A549 (cell line): ENCODE results near the gene ATP2A2. TPM values are rescaled to one million over a fixed set of nuclear protein-coding genes. Genes with fewer than 3 reads are reported as not detected.

ENCODE experiments used
- ATAC-seq, 2 experiments: fragments of 200-7000 bp in 1 of 2; fragments of >200 bp in 1 of 2; cut with Nextera tagmentation in 1 of 2; cut with Tn5 transposase in 1 of 2; 3 replicates each; pipeline versions ENCODE4 v1.8.0 to v1.9.1; 2018 to 2020; ENCODE audit warnings: mild to moderate bottlenecking in 1 of 2, moderate library complexity in 1 of 2
- CTCF ChIA-PET: fragments of 300-600 bp; sonication (Branson Sonifier 250); formaldehyde crosslinking; extraction: SDS; loops from one replicate; lab custom pipeline; 2021; ENCODE audit warnings: antibody characterized with exemption, inconsistent platforms; lab: Yijun Ruan, JAX
- POLR2A ChIA-PET: fragments of 350-600 bp; formaldehyde crosslinking; extraction: SDS; loops from one replicate; lab custom pipeline; 2021; ENCODE audit warnings: antibody characterized with exemption, inconsistent platforms; lab: Yijun Ruan, JAX
- DNase-seq, 2 experiments: peaks; one replicate each; pipeline versions ENCODE4 v3.0.0 to v3.0.0-alpha.2; 2011 to 2016; ENCODE audit warnings: low read depth in 1 of 2, low spot score in 1 of 2
- FAIRE-seq: peaks from 2 replicates; lab custom pipeline; 2011; peaks lifted over from hg19 to GRCh38; lab: Jason Lieb, UNC
- H3K27ac ChIP-seq, 2 experiments: fragments of >200 bp; sonication (Bioruptor Twin); formaldehyde crosslinking; 3 replicates each; pipeline ENCODE4 v1.5.1; 2016 to 2017
- H3K4me1 ChIP-seq: fragments of >200 bp; sonication (Bioruptor Twin); formaldehyde crosslinking; 3 replicates; pipeline ENCODE4 v1.6.1; 2016
- H3K4me2 ChIP-seq: fragments of >200 bp; sonication (Bioruptor Twin); formaldehyde crosslinking; 3 replicates; pipeline ENCODE4 v1.6.1; 2016
- H3K4me3 ChIP-seq: fragments of >200 bp; sonication (Bioruptor Twin); formaldehyde crosslinking; 3 replicates; pipeline ENCODE4 v1.5.1; 2016
- H3K9me3 ChIP-seq: fragments of >200 bp; sonication (Bioruptor Twin); formaldehyde crosslinking; 3 replicates; pipeline ENCODE4 v1.6.1; 2016
- CHD4 ChIP-seq: fragments of 200-600 bp; sonication (generic); IDR thresholded peaks from 2 replicates; pipeline ENCODE4 v1.6.1; 2016; ENCODE audit warnings: antibody characterized with exemption, mild to moderate bottlenecking, borderline replicate concordance
- EP300 ChIP-seq, 2 experiments: fragments of >200 bp; sonication (Bioruptor Twin); formaldehyde crosslinking; IDR thresholded peaks; 2 replicates in 1 of 2; 3 replicates in 1 of 2; pipeline ENCODE4 v1.6.1; 2016 to 2017
- ESRRA ChIP-seq: fragments of 150-350 bp; IDR thresholded peaks from 2 replicates; pipeline ENCODE4 v1.6.1; 2014; ENCODE audit warnings: mild to moderate bottlenecking, low read length, borderline replicate concordance
- FOSB ChIP-seq: fragments of 250-450 bp; sonication (Bioruptor Pico); IDR thresholded peaks from 2 replicates; pipeline ENCODE4 v1.5.0; 2020; ENCODE audit warnings: mild to moderate bottlenecking, moderate library complexity
- FOSL2 ChIP-seq, 2 experiments: fragments of 450-650 bp in 1 of 2; fragments of >200 bp in 1 of 2; sonication (Bioruptor Twin) in 1 of 2; formaldehyde crosslinking; IDR thresholded peaks; 2 replicates each; pipeline versions ENCODE4 v1.5.0 to v1.6.1; 2016 to 2020; ENCODE audit warnings: mild to moderate bottlenecking in 1 of 2, moderate library complexity in 1 of 2
- GATA3 ChIP-seq: IDR thresholded peaks from 2 replicates; pipeline ENCODE4 v1.6.1; 2012; ENCODE audit warnings: borderline replicate concordance
- HOXB13 ChIP-seq: fragments of 250-450 bp; sonication (Bioruptor Pico); IDR thresholded peaks from 2 replicates; pipeline ENCODE4 v1.5.0; 2020; ENCODE audit warnings: low read depth, mild to moderate bottlenecking, moderate library complexity
- HOXB5 ChIP-seq: fragments of 250-450 bp; sonication (Bioruptor Pico); IDR thresholded peaks from 2 replicates; pipeline ENCODE4 v1.5.0; 2020; ENCODE audit warnings: mild to moderate bottlenecking, moderate library complexity
- JUN ChIP-seq, 2 experiments: fragments of >200 bp; sonication (Bioruptor Twin); formaldehyde crosslinking; IDR thresholded peaks; 2 replicates in 1 of 2; 3 replicates in 1 of 2; pipeline ENCODE4 v1.6.1; 2016 to 2017
- JUNB ChIP-seq: fragments of >200 bp; sonication (Bioruptor Twin); formaldehyde crosslinking; IDR thresholded peaks from 2 replicates; pipeline ENCODE4 v1.6.1; 2016
- MAFK ChIP-seq: fragments of 450-650 bp; IDR thresholded peaks from 2 replicates; pipeline ENCODE4 v1.6.1; 2014; ENCODE audit not compliant: partially characterized antibody
- MAX ChIP-seq: IDR thresholded peaks from 2 replicates; pipeline ENCODE4 v1.6.1; 2012
- PBX3 ChIP-seq: IDR thresholded peaks from 2 replicates; pipeline ENCODE4 v1.6.1; 2012
- PHF8 ChIP-seq: fragments of 200-600 bp; sonication (generic); IDR thresholded peaks from 2 replicates; pipeline ENCODE4 v1.6.1; 2016; ENCODE audit warnings: low read depth, mild to moderate bottlenecking, antibody characterized with exemption, moderate library complexity, borderline replicate concordance
- POLR2A ChIP-seq: IDR thresholded peaks from 2 replicates; pipeline ENCODE4 v1.6.1; 2012; ENCODE audit warnings: mild to moderate bottlenecking, low read length
- RAD21 ChIP-seq, 2 experiments: fragments of >200 bp in 1 of 2; sonication (Bioruptor Twin) in 1 of 2; formaldehyde crosslinking in 1 of 2; IDR thresholded peaks in 1 of 2; conservative IDR thresholded peaks in 1 of 2; 2 replicates in 1 of 2; 3 replicates in 1 of 2; pipeline ENCODE4 v1.6.1; 2012 to 2018; ENCODE audit warnings: inconsistent platforms in 1 of 2
- RARB ChIP-seq: fragments of 250-450 bp; sonication (Bioruptor Pico); IDR thresholded peaks from 2 replicates; pipeline ENCODE4 v1.8.0; 2021; ENCODE audit warnings: mild to moderate bottlenecking, moderate library complexity
- RCOR1 ChIP-seq: fragments of 150-350 bp; IDR thresholded peaks from 2 replicates; pipeline ENCODE4 v1.6.1; 2014; ENCODE audit warnings: antibody characterized with exemption, low read length, low read depth
- RFX5 ChIP-seq: fragments of 450-650 bp; IDR thresholded peaks from 2 replicates; pipeline ENCODE4 v1.7.1; 2014; ENCODE audit warnings: antibody characterized with exemption, mild to moderate bottlenecking, moderate library complexity
- SMC3 ChIP-seq: fragments of >200 bp; sonication (Bioruptor Twin); formaldehyde crosslinking; IDR thresholded peaks from 3 replicates; pipeline ENCODE4 v1.6.1; 2018; ENCODE audit warnings: inconsistent platforms
- SREBF2 ChIP-seq: fragments of 450-650 bp; IDR thresholded peaks from 2 replicates; pipeline ENCODE4 v1.6.1; 2014; ENCODE audit warnings: mild to moderate bottlenecking, moderate library complexity
- TFCP2L1 ChIP-seq: fragments of 250-450 bp; sonication (Bioruptor Pico); IDR thresholded peaks from 2 replicates; pipeline ENCODE4 v1.5.0; 2021; ENCODE audit warnings: mild to moderate bottlenecking
- USF2 ChIP-seq: fragments of 450-650 bp; IDR thresholded peaks from 2 replicates; pipeline ENCODE4 v1.6.1; 2014; ENCODE audit warnings: antibody characterized with exemption
- ZNF302 ChIP-seq: fragments of 250-450 bp; sonication (Bioruptor Pico); IDR thresholded peaks from 2 replicates; pipeline ENCODE4 v1.9.0; 2021; ENCODE audit warnings: inconsistent platforms, mild to moderate bottlenecking, moderate library complexity
- WGBS: methylation state at CpG from one replicate; pipeline ENCODE4 v1.1.6; 2017; ENCODE audit errors: missing lambda C conversion rate; 5-methylcytosine and 5-hydroxymethylcytosine counted together
- polyA plus RNA-seq, 4 experiments: library from polyadenylated mRNA; depleted of rRNA in 3 of 4; stranded (reverse); fragments of >200 nt; fragmentation: RNase III in 1 of 4; extraction: RNeasy Plus Mini Kit Qiagen cat#74134 plus additional on column Dnase treatment in 1 of 4; gene quantifications; 2 replicates in 3 of 4; 3 replicates in 1 of 4; pipeline ENCODE4 v1.2.3, GENCODE V29; 2011 to 2017
- TF ChIP-seq, protein P1 (sequence below): fragments of 250-450 bp; sonication (Bioruptor Pico); IDR thresholded peaks from 2 replicates; pipeline ENCODE4 v1.5.0; 2021; ENCODE audit warnings: mild to moderate bottlenecking, moderate library complexity, borderline replicate concordance
- TF ChIP-seq, protein P2 (sequence below): fragments of 250-450 bp; sonication (Bioruptor Pico); IDR thresholded peaks from 2 replicates; pipeline ENCODE4 v1.5.0; 2020; ENCODE audit warnings: low read depth, mild to moderate bottlenecking, moderate library complexity
- TF ChIP-seq, protein P3 (sequence below): IDR thresholded peaks from 2 replicates; pipeline ENCODE4 v1.6.1; 2012; ENCODE audit warnings: low read depth, borderline replicate concordance
- TF ChIP-seq, protein P4 (sequence below): fragments of 200-600 bp; sonication (generic); IDR thresholded peaks from 2 replicates; pipeline ENCODE4 v1.6.1; 2016; ENCODE audit warnings: antibody characterized with exemption, mild to moderate bottlenecking, moderate library complexity

Gene ATP2A2
- polyA plus RNA-seq, 2 of the 4 experiments (the other 2 are of a cell fraction): 342 to 415 TPM

DNA sequence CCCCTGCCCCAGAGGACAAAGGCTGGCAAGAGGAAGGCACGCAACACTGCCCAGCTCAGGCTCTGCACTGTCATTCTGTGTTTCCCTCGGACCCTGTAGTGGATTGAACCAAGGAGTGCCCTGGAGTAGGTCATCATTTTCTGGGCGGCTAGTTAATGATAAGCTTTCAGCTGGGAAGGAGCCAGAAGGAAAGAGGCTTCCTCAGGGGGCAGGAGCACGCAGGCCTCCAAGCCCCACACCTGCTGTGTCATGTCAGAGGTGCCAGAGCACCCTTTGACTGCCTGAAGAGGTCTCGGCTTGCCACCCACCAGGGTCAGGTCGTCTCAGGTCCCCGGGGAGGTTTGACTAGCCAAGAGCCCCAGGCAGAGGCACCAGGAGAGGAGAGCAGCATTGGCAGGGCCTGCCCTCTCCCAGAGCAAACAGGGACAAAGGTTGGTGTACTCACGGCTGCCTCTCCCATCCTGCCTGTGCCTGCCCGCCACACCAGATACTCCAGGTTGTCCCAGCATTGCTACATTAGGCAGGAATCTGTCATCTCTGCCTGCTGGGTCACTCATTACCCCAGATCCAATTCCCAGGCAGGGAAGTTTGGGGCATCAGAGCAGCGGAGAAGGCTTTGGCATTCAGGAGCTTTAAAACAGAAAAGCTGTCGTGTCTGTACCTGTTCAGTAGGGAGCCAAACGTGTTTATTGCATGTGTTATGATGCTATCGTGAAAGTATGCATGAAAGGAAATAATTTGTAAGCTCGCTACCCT lies 33.5 kb upstream of the ATP2A2 start (continued):
- TF ChIP-seq, protein P1, sequence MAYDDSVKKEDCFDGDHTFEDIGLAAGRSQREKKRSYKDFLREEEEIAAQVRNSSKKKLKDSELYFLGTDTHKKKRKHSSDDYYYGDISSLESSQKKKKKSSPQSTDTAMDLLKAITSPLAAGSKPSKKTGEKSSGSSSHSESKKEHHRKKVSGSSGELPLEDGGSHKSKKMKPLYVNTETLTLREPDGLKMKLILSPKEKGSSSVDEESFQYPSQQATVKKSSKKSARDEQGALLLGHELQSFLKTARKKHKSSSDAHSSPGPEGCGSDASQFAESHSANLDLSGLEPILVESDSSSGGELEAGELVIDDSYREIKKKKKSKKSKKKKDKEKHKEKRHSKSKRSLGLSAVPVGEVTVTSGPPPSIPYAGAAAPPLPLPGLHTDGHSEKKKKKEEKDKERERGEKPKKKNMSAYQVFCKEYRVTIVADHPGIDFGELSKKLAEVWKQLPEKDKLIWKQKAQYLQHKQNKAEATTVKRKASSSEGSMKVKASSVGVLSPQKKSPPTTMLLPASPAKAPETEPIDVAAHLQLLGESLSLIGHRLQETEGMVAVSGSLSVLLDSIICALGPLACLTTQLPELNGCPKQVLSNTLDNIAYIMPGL (CRISPR knock-in tag): no peak
- TF ChIP-seq GATA3: peak; percentile 88
- TF ChIP-seq EP300 (IDR thresholded peaks at IDR 0.05): peak; percentile 78 to 87; a peak in 4 of 5 replicates
- peak; percentile 51 for TF ChIP-seq POLR2A
- 0 out of 2 replicates have a peak, but pooled peaks have one; percentile 19 for TF ChIP-seq FOSL2 (IDR thresholded peaks at IDR 0.05)
- 0 out of 2 replicates have a peak, but pooled peaks have one; percentile 30 for TF ChIP-seq FOSL2 (CRISPR knock-in tag; IDR thresholded peaks at IDR 0.05)
- TF ChIP-seq HOXB13: 0 out of 2 replicates have a peak, but pooled peaks have one; percentile 9
- TF ChIP-seq JUNB: peak; percentile 63; the same call in 1 of the 2 replicates
- peak; percentile 54; the same call in 2 of the 3 replicates for TF ChIP-seq SMC3
- TF ChIP-seq, protein P2, sequence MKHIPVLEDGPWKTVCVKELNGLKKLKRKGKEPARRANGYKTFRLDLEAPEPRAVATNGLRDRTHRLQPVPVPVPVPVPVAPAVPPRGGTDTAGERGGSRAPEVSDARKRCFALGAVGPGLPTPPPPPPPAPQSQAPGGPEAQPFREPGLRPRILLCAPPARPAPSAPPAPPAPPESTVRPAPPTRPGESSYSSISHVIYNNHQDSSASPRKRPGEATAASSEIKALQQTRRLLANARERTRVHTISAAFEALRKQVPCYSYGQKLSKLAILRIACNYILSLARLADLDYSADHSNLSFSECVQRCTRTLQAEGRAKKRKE: no peak
- TF ChIP-seq, protein P3, sequence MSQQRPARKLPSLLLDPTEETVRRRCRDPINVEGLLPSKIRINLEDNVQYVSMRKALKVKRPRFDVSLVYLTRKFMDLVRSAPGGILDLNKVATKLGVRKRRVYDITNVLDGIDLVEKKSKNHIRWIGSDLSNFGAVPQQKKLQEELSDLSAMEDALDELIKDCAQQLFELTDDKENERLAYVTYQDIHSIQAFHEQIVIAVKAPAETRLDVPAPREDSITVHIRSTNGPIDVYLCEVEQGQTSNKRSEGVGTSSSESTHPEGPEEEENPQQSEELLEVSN: peak; percentile 18; the same call in 1 of the 2 replicates
- TF ChIP-seq ESRRA: peak; percentile 34; the same call in 1 of the 2 replicates
- TF ChIP-seq MAFK: peak; percentile 93
- no peak; the same call in 1 of the 2 replicates for TF ChIP-seq ZNF302 (CRISPR knock-in tag)
- TF ChIP-seq JUN (IDR thresholded peaks at IDR 0.05): peak; percentile 78 to 82

- DNase-seq (no peak), FAIRE-seq (no peak), ATAC-seq (peak; percentile 46 to 57)
- ChIA-PET POLR2A (interaction anchor here (1.1 to 2.1 kb wide), 8 partner anchors 9 to 139 kb away, joined by 3 to 40 read pairs (median 6); partner anchors contain the start of gene ATP2A2), CTCF (interaction anchor here (0.7 to 13.6 kb wide), 6 partner anchors 21 to 202 kb away, joined by 3 to 100 read pairs (median 8); partner anchors contain the start of genes ARPC3 and ATP2A2)
- Histone ChIP-seq H3K4me2 (peak overlapping the region; percentile 89), H3K9me3 (0 out of 3 replicates have a peak, but pooled peaks cover 2% of the 10 kb centered on the region), H3K27ac (peak overlapping the region; percentile 96 to 97), H3K4me3 (0 out of 3 replicates have a peak overlapping the region, but pooled peaks have one; percentile 3), H3K4me1 (peaks cover 82% of the 10 kb centered on the region)
- 7% methylated on average over 4 of the region's 4 CpGs for WGBS
- no peak for TF ChIP-seq PBX3
- no peak for TF ChIP-seq MAX
- 0 out of 2 replicates have a peak, but pooled peaks have one; percentile 72 for TF ChIP-seq FOSB
- TF ChIP-seq FOSL2 (IDR thresholded peaks at IDR 0.05): 0 out of 2 replicates have a peak, but pooled peaks have one; percentile 6
- no peak for TF ChIP-seq FOSL2 (CRISPR knock-in tag; IDR thresholded peaks at IDR 0.05)
- no peak for TF ChIP-seq CHD4
- TF ChIP-seq HOXB13: peak; percentile 59; the same call in 1 of the 2 replicates
- TF ChIP-seq, protein P4, sequence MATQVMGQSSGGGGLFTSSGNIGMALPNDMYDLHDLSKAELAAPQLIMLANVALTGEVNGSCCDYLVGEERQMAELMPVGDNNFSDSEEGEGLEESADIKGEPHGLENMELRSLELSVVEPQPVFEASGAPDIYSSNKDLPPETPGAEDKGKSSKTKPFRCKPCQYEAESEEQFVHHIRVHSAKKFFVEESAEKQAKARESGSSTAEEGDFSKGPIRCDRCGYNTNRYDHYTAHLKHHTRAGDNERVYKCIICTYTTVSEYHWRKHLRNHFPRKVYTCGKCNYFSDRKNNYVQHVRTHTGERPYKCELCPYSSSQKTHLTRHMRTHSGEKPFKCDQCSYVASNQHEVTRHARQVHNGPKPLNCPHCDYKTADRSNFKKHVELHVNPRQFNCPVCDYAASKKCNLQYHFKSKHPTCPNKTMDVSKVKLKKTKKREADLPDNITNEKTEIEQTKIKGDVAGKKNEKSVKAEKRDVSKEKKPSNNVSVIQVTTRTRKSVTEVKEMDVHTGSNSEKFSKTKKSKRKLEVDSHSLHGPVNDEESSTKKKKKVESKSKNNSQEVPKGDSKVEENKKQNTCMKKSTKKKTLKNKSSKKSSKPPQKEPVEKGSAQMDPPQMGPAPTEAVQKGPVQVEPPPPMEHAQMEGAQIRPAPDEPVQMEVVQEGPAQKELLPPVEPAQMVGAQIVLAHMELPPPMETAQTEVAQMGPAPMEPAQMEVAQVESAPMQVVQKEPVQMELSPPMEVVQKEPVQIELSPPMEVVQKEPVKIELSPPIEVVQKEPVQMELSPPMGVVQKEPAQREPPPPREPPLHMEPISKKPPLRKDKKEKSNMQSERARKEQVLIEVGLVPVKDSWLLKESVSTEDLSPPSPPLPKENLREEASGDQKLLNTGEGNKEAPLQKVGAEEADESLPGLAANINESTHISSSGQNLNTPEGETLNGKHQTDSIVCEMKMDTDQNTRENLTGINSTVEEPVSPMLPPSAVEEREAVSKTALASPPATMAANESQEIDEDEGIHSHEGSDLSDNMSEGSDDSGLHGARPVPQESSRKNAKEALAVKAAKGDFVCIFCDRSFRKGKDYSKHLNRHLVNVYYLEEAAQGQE: no peak
- no peak for TF ChIP-seq USF2
- no peak for TF ChIP-seq PHF8
- no peak for TF ChIP-seq RCOR1
- TF ChIP-seq SREBF2: no peak
- TF ChIP-seq ZNF302 (CRISPR knock-in tag): no peak
- TF ChIP-seq HOXB5 (CRISPR knock-in tag): peak; percentile 23; the same call in 1 of the 2 replicates
- TF ChIP-seq TFCP2L1 (CRISPR knock-in tag): no peak
- TF ChIP-seq RFX5: no peak
- no peak for TF ChIP-seq RARB (CRISPR knock-in tag)
- TF ChIP-seq RAD21 (conservative IDR thresholded peaks at IDR 0.05 in 1 of 2, IDR thresholded peaks at IDR 0.05 in 1 of 2): no peak
Measured at GRCh38 chr12:110248096-110248447, 33.0 kb upstream of the ATP2A2 start.
